Liver (tissue), 3 donors: ENCODE data around the gene ZNF574.

ENCODE experiments used
- CTCF ChIP-seq: fragments of 150-350 bp; IDR thresholded peaks from 2 replicates; pipeline ENCODE4 v1.5.1; 2017; ENCODE audit warnings: improper control_type of control experiment, low read depth, low read length; ENCODE audit not compliant: missing input control
- EGR1 ChIP-seq, 2 donors: IDR thresholded peaks; 2 replicates each; pipeline ENCODE4 v1.6.1; 2016 to 2018; ENCODE audit warnings: antibody characterized with exemption in 2 of 2, low read depth in 2 of 2
- HNF4A ChIP-seq, 2 donors: conservative IDR thresholded peaks; 2 replicates each; pipeline ENCODE4 v1.6.1; 2016; ENCODE audit warnings: antibody characterized with exemption in 2 of 2, mild to moderate bottlenecking in 2 of 2
- JUND ChIP-seq, 2 donors: IDR thresholded peaks; 2 replicates each; pipeline ENCODE4 v1.6.1; 2016; ENCODE audit warnings: antibody characterized with exemption in 2 of 2
- MAX ChIP-seq: IDR thresholded peaks from 2 replicates; pipeline ENCODE4 v1.6.1; 2016; ENCODE audit warnings: antibody characterized with exemption
- NR2F2 ChIP-seq: IDR thresholded peaks from 2 replicates; pipeline ENCODE4 v1.6.1; 2016; ENCODE audit warnings: antibody characterized with exemption
- RAD21 ChIP-seq, 2 donors: IDR thresholded peaks; 2 replicates each; pipeline ENCODE4 v1.6.1; 2016; ENCODE audit warnings: antibody characterized with exemption in 2 of 2, mild to moderate bottlenecking in 2 of 2
- RXRA ChIP-seq, 2 donors: IDR thresholded peaks; 2 replicates each; pipeline ENCODE4 v1.6.1; 2017 to 2018; ENCODE audit warnings: antibody characterized with exemption in 2 of 2, mild to moderate bottlenecking in 1 of 2
- SP1 ChIP-seq: IDR thresholded peaks from 2 replicates; pipeline ENCODE4 v1.6.1; 2018; ENCODE audit warnings: antibody characterized with exemption, mild to moderate bottlenecking
- TAF1 ChIP-seq: conservative IDR thresholded peaks from 2 replicates; pipeline ENCODE4 v1.6.1; 2016; ENCODE audit warnings: antibody characterized with exemption, mild to moderate bottlenecking
- YY1 ChIP-seq: IDR thresholded peaks from 2 replicates; pipeline ENCODE4 v1.6.1; 2016; ENCODE audit warnings: antibody characterized with exemption, mild to moderate bottlenecking
- ZBTB33 ChIP-seq: IDR thresholded peaks from 2 replicates; pipeline ENCODE4 v1.6.1; 2016; ENCODE audit warnings: antibody characterized with exemption
- TF ChIP-seq, protein P1 (sequence below): IDR thresholded peaks from 2 replicates; pipeline ENCODE4 v1.6.1; 2016; ENCODE audit warnings: antibody characterized with exemption
- TF ChIP-seq, protein P2 (sequence below): IDR thresholded peaks from 2 replicates; pipeline ENCODE4 v1.6.1; 2016; ENCODE audit warnings: antibody characterized with exemption, mild to moderate bottlenecking
- donor health status: healthy.
- donor health status: healthy.

GRCh38 chr19:42117076-42117475 is 41.1 kb downstream of the ZNF574 start:
- no peak for TF ChIP-seq CTCF
- no peak for TF ChIP-seq NR2F2
- TF ChIP-seq ZBTB33: no peak
- no peak for TF ChIP-seq SP1
- no peak for TF ChIP-seq MAX
- TF ChIP-seq, protein P1, sequence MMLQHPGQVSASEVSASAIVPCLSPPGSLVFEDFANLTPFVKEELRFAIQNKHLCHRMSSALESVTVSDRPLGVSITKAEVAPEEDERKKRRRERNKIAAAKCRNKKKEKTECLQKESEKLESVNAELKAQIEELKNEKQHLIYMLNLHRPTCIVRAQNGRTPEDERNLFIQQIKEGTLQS: no peak
- TF ChIP-seq EGR1 (IDR thresholded peaks at IDR 0.05; ENCODE audit: low read depth in 2 of 2): no peak
- no peak for TF ChIP-seq RXRA (IDR thresholded peaks at IDR 0.05)
- TF ChIP-seq YY1: no peak
- TF ChIP-seq TAF1: no peak
- TF ChIP-seq JUND (IDR thresholded peaks at IDR 0.05): no peak
- no peak for TF ChIP-seq RAD21 (IDR thresholded peaks at IDR 0.05)
- no peak for TF ChIP-seq HNF4A (conservative IDR thresholded peaks at IDR 0.05)
- TF ChIP-seq, protein P2, sequence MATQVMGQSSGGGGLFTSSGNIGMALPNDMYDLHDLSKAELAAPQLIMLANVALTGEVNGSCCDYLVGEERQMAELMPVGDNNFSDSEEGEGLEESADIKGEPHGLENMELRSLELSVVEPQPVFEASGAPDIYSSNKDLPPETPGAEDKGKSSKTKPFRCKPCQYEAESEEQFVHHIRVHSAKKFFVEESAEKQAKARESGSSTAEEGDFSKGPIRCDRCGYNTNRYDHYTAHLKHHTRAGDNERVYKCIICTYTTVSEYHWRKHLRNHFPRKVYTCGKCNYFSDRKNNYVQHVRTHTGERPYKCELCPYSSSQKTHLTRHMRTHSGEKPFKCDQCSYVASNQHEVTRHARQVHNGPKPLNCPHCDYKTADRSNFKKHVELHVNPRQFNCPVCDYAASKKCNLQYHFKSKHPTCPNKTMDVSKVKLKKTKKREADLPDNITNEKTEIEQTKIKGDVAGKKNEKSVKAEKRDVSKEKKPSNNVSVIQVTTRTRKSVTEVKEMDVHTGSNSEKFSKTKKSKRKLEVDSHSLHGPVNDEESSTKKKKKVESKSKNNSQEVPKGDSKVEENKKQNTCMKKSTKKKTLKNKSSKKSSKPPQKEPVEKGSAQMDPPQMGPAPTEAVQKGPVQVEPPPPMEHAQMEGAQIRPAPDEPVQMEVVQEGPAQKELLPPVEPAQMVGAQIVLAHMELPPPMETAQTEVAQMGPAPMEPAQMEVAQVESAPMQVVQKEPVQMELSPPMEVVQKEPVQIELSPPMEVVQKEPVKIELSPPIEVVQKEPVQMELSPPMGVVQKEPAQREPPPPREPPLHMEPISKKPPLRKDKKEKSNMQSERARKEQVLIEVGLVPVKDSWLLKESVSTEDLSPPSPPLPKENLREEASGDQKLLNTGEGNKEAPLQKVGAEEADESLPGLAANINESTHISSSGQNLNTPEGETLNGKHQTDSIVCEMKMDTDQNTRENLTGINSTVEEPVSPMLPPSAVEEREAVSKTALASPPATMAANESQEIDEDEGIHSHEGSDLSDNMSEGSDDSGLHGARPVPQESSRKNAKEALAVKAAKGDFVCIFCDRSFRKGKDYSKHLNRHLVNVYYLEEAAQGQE: no peak
